ENCODE measurements around the gene ABHD12.

ABHD12 gene

DNA sequence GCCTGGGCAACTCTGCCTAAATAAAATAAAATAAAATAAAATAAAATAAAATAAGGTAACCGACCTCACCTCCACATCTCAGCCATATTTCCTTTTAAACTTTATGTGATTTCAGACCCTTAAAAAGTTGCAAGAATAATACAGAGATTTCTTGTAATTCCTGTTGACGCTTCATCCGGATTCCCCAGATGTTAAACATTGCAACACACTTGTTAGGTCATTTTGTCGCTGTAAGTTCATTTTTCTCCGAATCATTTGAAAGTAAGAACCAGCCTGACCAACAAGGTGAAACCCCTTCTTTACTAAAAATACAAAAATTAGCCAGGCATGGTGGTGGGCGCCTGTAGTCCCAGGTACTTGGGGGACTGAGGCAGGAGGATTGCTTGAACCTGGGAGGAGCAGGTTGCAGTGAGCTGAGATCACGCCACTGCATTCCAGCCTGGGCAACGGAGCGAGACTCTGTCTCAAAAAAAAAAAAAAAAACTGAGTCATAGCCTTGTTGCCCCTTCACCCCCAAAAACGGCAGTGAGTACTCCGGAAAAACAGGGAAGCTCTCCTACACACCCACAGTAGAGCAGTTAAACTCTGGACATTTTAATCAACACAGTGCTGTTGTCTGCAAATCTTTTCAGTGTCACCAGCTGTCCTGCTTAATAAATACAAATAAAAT is 136.9 kb downstream of the ABHD12 start:
- TF ChIP-seq, protein P1, sequence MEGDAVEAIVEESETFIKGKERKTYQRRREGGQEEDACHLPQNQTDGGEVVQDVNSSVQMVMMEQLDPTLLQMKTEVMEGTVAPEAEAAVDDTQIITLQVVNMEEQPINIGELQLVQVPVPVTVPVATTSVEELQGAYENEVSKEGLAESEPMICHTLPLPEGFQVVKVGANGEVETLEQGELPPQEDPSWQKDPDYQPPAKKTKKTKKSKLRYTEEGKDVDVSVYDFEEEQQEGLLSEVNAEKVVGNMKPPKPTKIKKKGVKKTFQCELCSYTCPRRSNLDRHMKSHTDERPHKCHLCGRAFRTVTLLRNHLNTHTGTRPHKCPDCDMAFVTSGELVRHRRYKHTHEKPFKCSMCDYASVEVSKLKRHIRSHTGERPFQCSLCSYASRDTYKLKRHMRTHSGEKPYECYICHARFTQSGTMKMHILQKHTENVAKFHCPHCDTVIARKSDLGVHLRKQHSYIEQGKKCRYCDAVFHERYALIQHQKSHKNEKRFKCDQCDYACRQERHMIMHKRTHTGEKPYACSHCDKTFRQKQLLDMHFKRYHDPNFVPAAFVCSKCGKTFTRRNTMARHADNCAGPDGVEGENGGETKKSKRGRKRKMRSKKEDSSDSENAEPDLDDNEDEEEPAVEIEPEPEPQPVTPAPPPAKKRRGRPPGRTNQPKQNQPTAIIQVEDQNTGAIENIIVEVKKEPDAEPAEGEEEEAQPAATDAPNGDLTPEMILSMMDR (conservative IDR thresholded peaks at IDR 0.05; ENCODE audit: low read depth, low read length) = no peak
- DNase-seq (ENCODE audit: low read depth) = peak; percentile 40
- no peak overlapping the region for H3K4me3 ChIP-seq (ENCODE audit: low read depth, low read length)

GRCh38 chr20:25252686-25253421 is 137.8 kb downstream of the ABHD12 start:
- TF ChIP-seq, protein P1 (conservative IDR thresholded peaks at IDR 0.05; ENCODE audit: low read depth, low read length) = no peak
- no peak for DNase-seq (ENCODE audit: low read depth)
- H3K4me3 ChIP-seq (ENCODE audit: low read depth, low read length) = no peak overlapping the region

- TF ChIP-seq, protein P1 (conservative IDR thresholded peaks at IDR 0.05; ENCODE audit: low read depth, low read length) = no peak
- H3K4me3 ChIP-seq (ENCODE audit: low read depth, low read length) = no peak overlapping the region
- no peak for DNase-seq (ENCODE audit: low read depth)
These were observed 138.4 kb downstream of the ABHD12 start for GRCh38 chr20:25252230-25252651.

DNA sequence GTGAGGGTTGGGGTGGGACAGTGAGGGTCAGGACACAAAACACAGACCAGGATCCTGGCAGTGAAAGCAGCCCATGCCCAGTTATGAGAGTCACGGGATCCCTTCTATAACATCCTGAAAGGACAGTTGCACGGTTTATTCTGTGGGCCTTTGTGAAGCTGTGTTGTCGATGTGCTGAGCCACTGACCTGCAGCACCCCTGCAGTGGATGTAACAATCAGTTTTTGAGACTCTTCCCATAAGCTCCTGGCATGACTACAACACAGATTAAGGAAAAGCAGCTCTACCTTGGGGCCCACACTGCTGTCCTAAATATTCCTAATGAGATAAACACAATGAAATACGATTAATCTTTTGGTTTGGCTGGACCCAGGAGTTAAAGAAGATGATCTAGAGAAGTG is 139.1 kb downstream of the ABHD12 start:
- peak; percentile 54 for DNase-seq (ENCODE audit: low read depth)
- TF ChIP-seq, protein P1 (conservative IDR thresholded peaks at IDR 0.05; ENCODE audit: low read depth, low read length) = no peak

DNA sequence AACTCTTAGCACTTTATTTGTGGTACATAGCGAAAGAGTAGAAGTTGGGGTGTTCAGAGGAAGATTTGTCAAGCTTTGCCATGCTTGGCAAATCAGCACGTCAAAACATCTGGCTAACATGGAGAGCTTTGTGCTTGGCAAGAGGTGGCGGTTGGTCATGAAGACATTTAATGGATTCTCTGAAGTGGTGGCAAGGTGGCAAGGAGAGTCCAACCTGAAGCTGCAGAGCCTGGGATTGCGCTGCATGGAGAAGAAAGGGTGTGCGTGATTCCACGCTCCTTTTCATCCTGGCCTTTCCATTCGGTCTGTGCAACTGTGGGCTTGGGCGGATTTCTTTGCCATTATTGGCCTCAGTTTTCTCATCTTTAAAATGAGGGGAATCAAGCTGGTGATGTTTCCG is 139.6 kb downstream of the ABHD12 start:
- DNase-seq (ENCODE audit: low read depth) = no peak
- TF ChIP-seq, protein P1 (conservative IDR thresholded peaks at IDR 0.05; ENCODE audit: low read depth, low read length) = no peak
- H3K4me3 ChIP-seq (ENCODE audit: low read depth, low read length) = peak overlapping the region; percentile 51

More for the DNA sequence above, 139.1 kb downstream of the ABHD12 start:
- H3K4me3 ChIP-seq (ENCODE audit: low read depth, low read length) = peak overlapping the region; percentile 15

DNA sequence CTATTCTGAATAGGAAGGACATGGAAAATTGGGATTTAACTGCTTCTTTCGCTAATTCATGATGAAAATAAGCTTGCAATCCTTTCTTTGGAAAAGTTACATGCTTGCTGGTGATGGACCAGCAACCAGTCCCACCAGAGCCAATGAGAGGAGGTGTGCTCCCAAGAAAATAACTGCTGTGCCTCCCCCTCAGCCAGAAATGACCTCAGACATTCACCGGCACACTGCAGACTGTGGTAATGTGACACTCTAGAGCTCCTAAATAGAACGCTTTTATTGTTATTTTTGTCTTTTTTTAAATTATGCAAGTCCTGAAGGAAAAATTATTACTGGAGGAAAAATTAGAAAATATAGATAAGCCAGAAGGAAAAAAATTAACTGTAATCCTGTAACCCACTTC is 140.1 kb downstream of the ABHD12 start:
- TF ChIP-seq, protein P1 (conservative IDR thresholded peaks at IDR 0.05; ENCODE audit: low read depth, low read length) = no peak
- H3K4me3 ChIP-seq (ENCODE audit: low read depth, low read length) = peak overlapping the region; percentile 51
- peak; percentile 58 for DNase-seq (ENCODE audit: low read depth)

All from choroid plexus epithelial cell (primary cell).